ENCODE data around the gene SDHAF3.
"Not testable (repeated sequence)": the region's sequence is repeated elsewhere in the genome, so short reads cannot be mapped to it uniquely, and the experiment has no call there.

Gene SDHAF3

DNA sequence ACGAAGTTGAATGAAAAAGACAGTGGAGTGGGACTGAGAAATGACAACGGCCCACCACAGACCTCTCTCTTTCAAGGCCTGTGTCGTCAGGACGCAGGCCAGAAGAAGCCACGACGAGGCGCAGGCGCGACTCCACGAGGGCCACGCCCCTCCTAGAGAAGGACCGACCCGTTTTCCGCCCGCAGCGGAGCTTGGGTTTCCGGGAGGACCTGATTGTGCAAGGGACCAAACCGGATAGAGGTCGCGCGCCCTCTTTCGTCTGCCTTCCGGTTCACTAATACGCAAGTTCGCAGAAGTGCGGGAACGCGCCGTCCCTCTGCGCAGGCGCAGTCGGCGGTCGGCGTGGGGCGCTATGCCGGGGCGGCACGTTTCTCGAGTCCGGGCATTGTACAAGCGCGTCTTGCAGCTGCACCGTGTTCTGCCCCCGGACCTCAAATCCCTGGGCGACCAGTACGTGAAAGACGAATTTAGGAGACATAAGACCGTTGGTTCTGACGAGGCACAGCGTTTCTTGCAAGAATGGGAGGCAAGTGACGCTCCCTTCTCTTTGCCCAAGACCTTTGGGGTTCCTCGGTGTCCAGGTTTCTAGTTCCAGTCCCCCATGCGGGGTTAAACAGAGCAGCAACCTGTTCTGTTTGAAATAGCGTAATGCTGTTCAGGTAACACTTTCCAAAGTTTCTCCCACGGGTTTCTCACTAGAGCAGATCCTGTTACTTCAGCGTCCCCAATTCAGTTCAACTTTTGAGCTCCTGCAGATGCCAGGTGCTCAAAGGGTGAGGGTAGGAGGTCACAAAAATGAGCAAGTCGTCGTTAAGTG, at the start of gene SDHAF3:
Gene SDHAF3 (plus strand): TSS at position 327 of the 817 bp plus-strand sequence. CDS start 26 bp downstream, at position 353.
- DNase-seq (ENCODE audit: low read depth), result peak; percentile 98

DNA sequence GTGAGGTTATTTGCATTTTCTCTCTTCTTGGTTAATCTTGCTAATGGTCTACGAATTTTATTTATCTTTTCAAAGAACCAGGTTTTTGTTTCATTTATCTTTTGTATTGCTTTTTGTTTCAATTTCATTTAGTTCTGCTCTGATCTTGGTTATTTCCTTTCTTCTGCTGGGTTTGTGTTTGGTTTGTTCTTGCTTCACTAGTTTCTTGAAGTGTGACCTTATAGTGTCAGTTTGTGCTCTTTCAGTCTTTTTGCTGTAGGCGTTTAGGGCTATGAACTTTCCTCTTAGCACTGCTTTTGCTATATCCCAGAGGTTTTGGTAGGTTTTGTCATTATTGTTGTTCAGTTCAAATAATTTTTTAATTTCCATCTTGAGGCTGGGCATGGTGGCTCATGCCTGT, 45.5 kb upstream of the SDHAF3 start:
- not testable (repeated sequence) for DNase-seq (ENCODE audit: low read depth)

DNA sequence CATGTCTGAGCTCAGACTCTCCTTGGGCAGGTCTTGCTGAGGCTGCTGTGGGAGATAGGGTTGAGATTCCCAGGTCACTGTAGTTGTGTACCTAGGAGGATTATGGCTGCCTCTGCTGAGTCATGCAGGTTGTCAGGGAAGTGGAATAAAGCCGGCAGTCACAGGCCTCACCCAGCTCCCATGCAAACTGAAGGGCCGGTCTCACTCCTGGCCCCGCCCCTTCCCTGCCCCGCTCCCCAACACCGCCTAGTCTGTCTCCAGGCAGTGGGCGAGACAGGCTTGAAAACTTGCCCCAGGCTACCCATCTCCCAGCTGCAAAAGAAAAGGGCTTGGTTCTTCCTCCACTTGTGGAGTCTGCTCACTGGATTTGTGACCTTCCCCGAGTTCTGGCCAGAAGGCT, 41.6 kb upstream of the SDHAF3 start:
- no peak for DNase-seq (ENCODE audit: low read depth)

DNA sequence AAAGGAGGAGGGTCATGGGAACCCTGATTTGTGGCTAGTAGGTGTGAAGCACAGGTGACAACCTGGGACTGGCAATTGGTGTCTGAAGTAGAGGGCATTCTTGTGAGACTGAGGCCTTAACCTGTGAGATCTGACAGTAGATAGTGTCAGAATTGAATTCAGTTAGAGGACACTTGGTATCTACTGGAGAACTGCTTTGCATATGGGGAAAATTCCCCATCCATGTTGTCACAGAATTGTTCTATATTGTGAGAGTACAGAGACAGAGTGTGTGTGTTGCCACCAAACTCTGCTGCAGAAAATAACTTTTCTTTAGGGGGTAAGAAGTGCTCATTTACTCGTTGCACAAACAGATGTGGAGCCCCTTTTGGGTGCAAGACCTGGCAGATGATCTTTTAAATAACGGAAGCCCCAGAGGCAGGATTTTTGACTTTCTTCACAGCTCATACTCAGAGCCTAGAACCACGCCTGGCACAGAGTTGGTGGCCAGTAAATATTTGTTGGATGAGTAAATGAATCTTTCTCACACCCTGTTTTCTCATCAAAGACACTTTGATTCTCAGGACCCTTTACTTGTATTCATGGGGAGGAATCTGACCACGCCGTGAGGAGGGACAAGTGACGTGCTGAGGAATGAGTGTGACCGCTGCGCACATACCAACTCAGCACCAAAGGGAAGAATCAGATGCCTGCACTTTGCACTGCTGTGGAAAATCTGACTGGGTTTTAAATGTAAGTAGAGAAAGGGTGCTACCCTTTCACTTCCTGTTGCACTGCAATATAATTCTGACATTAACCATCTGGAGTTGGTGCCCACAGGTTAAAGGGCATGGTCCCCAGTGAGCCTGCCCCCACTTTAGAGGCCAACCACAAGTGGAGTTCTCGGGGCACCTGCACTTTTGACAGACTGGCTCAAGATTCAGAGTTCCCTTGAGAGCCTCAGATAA, 39.2 kb upstream of the SDHAF3 start:
- no peak for DNase-seq (ENCODE audit: low read depth)

DNA sequence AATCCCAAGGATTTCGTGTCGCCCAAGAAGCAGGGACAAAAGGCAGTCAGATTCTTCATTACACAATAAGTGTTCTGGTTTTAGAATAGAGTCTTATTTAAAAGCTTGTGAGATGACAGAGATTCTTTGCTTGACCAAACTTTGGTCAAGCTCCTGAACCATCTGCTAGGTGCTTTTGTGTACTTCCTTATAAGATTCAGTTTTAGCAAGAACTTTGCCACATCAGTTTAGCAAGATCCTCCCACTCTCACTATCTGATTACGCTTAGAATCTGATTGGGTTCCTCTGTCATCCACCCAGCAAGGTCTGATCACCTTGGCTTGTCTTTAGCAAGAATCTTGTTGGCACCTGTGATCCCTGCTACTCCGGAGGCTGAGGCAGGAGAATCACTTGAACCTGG, 38.2 kb upstream of the SDHAF3 start:
- DNase-seq (ENCODE audit: low read depth), result no peak

DNA sequence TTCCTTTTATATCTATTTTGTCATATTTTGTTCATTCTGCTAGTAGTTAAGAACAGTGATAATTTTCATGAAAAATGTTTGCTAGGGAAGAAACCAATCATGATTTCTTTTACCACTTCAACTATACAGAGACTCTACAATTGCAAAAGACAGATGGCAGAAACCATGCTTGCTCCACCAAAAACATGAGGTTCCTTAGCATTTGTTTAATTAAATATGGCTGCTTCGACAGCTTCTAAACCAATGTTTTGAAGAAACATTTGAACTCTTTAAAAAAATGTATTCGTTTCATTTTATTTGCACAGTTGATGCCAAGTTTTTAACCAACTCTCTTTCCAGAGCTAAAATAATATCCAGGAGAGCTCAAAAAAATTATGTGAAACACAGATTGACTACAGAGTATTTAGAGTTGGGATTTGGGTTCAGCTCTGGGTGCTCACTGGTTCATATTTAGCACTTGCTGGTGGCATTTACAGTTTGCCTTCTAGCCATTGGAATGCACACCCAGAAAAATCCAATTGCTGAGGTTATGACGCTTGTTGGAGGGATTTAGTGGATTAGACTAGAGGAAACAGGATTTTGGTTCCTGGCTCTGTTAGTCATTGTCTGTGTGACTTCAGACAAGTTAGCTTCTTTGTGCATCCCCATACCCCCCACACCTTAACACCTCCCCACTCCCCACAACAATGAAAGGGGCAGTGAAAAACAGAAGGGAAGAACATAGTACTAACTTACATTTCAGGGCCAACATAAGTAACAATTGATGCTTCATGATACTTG, 35.8 kb upstream of the SDHAF3 start:
- no peak for DNase-seq (ENCODE audit: low read depth)

DNA sequence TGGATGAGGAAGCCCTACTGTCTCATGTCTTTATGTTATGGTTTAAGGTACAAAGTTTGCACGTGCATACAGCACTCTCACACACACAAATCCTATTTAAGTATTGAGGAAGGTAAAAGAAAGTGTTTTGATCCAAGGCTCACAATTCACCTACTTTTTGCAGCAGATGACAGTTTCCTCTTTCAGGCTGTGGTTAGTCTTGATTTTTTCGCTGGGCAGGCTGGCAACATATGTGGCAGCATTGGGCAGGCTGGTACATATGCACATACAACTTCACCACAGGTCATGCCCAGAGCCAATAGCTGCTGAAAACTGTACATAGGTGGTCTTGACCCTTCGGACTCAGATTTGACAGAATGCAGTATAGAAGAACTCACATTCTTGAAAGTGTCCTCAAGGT, 29.1 kb upstream of the SDHAF3 start:
- DNase-seq (ENCODE audit: low read depth), result no peak

DNA sequence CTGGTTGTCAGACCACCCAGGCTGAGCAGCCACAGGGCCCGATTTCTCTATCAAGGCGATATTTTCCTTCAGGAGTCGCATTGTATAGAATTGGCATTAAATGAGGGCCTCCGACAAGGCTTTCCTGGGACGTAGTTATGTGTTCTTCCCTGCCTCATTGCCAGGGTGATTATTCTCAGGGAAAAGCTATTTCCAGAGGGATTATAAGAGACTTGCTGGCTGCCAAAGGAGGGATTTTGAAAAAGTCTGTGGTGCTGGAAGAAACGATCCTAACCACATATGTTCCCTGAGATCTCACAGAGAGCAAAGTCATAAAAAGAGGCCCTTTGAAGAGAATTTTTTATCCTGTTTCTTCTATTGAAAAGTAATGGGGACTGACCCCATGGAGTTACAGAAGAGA, 27.7 kb upstream of the SDHAF3 start:
- DNase-seq (ENCODE audit: low read depth), result no peak

DNA sequence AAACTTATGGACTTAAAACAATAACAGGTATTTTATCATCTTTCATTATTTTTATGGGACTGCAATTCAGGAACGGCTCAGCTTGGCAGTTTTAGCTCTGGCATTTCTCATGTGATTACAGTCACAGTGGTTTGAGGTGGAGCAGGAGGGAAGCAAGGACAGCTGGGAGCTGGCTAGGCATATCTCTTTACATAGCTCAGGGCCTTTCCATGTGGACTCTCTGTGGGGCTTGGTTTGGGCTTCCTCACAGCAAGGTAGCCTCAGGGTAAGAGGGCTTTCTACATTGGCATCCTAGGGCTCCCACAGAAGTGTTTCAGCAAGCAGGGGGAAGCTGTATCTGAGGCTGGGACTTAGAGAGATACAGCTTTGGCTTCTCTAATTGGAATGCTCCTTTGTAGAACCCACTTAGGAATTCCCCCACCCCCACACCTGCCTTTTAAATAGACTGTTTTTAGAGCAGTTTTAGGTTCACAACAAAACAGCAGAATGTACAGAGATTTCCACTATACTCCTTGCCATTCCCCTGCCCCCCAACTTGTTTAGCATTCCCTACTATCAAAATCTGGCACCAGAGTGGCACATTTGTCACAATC, 26.6 kb upstream of the SDHAF3 start:
- no peak for DNase-seq (ENCODE audit: low read depth)

DNA sequence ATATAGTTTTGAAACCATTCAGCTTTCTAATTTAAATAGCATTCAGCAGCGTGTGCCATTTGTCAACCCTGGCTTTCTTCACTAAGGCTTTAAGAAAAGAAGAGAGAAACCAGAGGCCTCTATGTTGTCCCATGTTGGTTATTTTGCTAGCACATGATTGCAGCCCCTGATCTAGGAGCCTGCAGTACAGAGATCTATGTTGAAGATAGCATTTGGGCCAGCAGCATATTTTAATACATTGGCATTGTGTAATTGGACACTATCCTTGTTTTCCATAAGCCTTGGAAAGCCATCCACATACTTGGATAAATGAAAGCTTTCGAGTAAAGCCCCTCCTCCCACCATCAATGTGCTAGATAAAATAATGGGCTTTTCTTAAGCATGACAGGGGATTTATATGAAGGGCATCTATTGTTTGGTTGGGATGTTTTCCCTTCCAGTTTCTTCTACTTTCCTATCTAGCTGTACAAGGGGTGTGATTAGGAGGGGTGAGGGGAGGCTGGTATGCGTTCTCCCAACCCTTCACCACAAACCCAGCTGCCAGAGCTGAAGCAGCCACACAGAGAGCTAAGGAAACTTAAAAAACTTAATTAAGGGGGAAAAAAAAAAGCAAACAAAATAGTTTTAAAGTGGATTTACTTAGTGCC, 23.1 kb upstream of the SDHAF3 start:
- DNase-seq (ENCODE audit: low read depth), result no peak

DNA sequence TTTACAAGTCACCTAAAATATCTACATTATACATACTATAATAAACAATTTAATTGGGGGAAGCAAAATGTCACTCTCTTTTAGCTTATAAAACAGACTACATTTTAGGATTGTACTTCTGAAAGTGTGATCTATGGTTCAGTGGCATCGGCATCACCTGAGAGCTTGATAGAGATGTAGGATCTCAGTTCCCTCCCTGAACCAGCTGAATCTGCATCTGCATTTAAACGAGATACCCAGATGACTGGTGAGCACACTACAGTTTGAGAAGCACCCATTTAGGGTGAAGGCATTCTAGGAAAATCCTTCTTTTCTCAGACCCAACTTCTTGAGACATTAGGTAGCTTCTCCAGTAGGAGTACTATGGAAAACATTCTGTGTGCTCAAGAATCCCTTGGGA, 21.5 kb upstream of the SDHAF3 start:
- DNase-seq (ENCODE audit: low read depth), result no peak

DNA sequence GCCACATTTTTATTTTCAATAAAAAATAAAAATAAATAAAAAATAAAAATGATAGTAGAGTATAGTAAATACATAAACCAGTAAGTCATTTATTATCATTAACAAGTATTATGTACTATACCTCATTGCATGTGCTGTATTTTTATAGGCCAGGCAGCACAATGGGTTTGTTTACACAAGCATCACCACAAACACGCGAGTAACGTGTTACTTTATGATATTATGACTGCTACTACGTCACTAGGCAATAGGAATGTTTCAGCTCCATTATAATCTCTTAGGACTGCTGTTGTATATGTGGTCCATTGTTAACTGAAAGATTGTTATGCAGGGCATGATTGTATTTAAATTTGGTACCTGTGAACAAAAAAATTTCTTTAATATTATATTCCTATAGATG, 20.8 kb upstream of the SDHAF3 start:
- DNase-seq (ENCODE audit: low read depth), result peak; percentile 45

DNA sequence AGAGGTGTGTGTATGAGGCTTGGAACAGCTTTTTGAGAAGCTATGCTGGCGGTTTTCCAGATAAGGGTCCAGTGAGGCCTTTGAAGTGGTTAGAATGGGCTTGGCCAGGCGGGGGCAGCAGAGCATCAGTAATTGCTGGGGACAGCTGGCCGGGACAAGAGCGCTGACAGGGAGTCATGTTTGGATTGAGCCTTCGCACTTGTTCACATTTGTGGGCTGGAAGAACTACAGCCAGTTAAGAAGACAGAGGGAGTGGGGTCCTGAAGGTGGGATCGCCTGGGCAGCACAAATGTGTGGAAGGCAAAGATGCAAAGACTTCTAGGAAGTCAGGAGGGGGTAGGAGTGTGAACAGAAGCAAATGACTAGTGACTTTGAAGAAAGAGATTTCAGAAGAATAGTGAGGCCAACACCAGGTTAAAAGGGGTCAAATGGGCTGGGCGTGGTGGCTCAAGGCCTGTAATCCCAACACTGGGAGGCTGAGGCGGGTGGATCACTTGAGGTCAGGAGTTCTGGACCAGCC, 12.7 kb upstream of the SDHAF3 start:
- peak; percentile 75 for DNase-seq (ENCODE audit: low read depth)

DNA sequence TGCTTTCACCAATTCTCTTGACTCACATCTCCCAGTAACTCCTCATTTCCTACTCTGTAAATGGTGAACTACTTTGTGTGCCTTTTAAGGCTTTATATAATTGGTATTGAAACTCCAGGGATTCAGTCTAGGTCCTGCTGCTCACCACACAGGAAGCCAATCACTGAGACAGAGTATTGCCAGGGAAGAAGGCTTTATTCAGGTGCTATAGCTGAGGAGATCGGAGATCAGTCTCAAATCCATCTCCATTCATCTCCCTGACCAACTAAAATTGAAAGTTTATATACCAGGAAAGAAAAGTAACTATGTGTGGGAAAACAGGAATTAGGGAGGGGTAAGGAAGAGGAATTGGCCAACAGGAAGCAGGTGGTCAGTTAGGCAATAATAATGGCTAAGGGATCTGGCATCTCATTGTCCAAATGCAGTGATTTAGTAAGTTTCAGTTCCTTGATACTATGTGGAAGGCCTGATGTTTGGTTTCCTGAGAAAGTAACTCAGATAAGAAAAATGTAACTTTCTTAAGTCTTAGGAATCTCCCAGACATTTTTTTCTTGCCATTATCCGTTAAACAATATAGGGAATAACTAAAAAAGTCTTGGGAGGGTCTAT, 10.2 kb upstream of the SDHAF3 start:
- no peak for DNase-seq (ENCODE audit: low read depth)

DNA sequence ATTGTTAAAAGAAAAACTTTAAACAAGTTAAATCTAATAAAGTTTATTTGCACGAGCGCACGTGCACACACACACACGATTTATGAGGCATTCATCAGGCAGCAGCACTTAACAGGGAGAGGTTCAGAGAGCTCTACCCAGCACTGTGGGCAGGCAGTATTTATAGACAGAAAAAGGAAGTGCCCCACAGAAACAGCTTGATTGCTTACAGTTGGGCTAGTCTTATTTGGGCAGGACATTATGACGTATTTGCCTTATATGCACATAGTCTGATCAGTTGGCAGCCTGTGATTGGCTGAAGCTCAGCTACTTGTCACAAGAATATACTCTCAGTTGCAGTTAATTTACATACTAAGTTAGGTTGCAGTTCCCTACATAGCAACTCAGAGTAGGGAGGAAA, 1.2 kb upstream of the SDHAF3 start:
- DNase-seq (ENCODE audit: low read depth), result no peak

DNA sequence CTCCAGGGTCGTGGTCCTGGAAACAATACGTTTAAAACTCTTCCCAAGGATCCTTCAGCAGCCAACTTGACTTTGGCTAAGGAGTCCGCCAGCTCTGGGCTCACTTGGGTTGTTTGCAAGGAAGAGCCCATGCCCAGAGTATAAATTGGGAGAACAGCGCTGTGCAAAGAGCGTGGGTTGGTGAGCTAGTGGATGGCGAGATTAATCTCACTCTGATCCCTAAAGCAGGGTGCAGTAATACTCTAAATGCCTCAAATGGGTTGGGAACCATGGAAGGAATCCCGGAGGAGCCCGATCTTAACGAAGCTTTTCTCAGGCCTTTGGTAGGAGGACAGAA, 495 bp upstream of the SDHAF3 start:
- no peak for DNase-seq (ENCODE audit: low read depth)

DNA sequence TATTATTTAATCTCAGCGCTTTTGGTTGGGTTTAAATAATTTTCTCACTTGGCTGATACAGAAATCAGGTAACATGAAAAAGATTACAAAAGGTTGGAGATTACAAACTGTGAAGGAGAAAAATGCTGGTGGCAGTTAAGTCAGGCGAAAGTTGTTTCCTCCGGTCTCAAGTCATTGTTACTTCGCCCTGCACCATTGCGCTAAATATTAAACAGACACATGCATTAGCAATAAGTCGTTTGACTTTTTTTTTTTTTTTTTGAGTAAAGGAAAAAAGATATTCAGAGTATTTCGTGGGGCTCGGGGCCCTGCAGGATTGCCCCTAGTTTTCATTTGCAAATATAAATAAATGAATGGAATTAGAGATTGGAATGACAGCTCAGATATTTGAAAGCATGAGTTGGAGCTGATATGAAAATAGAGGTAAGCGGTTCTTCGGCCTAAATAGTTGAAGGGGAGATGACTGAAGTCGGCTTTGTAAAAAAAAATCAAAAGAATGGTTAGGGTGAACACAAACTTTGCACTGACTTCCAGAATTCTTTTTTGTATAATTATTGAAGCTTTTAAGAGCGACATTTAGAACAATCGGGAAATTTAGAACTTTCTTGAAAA, 914 bp downstream of the SDHAF3 start:
- peak; percentile 20 for DNase-seq (ENCODE audit: low read depth)

DNA sequence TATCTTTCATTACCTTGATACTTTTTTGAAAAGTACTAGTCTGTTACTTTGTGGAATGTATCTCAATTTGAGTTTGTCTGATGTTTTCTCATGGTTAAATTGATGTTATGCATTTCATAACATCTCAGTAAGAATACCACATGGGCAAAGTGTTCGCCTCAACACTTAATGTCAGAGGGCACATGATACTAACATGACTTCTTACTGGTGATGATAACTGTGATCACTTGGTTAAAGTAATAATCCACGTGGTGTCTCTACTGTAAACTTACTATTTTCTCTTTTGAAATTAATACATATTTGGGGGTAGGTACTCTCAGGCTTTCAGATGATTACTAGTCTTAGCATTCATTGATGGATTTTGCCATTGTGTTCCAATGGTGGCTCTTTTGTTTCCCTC, 2.2 kb downstream of the SDHAF3 start:
- no peak for DNase-seq (ENCODE audit: low read depth)

DNA sequence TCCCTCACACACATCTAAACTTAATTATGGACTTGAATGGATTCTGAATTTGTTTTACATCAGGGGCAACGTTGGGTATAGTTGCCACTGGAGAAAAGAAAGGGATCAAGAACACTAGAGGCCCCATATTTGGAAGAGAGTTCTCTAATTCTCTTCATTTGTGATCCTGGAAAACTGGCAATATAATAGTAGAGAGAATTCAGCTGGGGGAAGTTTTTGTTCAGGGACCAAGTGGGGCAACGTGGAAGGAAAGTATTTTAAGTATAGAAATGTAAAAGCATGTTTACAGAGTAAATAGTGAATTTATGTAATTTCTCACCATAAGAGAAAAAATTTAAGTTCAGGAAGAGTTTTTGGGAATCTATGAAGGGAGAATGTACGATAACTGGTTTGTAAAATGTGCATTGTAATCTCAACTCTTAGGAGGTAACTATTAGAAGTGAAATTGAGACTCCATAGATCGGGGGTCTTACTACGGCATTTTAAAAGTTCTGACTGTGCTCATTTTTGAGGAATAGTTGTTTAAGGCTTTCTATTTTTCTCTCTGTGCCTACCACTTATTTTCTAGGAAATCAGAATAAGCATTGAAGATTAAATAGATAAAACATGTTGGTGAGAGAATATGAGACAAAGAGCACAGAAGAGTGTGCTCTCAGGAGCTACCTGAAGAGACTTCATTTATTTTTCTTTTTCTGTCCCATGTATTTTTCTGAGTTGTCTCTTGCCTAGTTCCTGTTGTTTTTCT, 3.4 kb downstream of the SDHAF3 start:
- DNase-seq (ENCODE audit: low read depth), result no peak

DNA sequence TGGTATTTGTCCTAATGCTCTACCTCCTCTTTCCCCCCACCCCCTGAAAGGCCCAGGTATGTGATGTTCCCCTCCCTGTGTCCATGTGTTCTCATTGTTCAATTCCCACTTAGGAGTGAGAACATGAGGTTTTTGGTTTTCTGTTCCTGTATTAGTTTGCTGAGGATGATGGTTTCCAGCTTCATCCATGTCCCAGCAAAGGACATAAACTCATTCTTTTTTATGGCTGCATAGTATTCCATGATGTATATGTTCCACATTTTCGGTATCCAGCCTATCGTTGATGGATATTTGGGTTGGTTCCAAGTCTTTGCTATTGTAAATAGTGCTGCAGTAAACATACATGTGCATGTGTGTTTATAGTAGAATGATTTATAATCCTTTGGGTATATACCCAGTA, 5.6 kb downstream of the SDHAF3 start:
- DNase-seq (ENCODE audit: low read depth), result not testable (repeated sequence)

All from ELR (cell line).